Erythroblast (primary cell): ENCODE measurements around the gene SNPH.
"Not testable (repeated sequence)": the region's sequence is repeated elsewhere in the genome, so short reads cannot be mapped to it uniquely, and the experiment has no call there.

Experiments used
- DNase-seq, 2 experiments: peaks; one replicate each; lab custom pipeline; 2025; lab: John Stamatoyannopoulos, UW
- GATA1 ChIP-seq: IDR thresholded peaks from 2 replicates; pipeline ENCODE4 v1.6.1; 2011; ENCODE audit warnings: low read depth, mild to moderate bottlenecking, control low read depth, low read length, moderate library complexity
- POLR2A ChIP-seq: IDR thresholded peaks from 2 replicates; pipeline ENCODE4 v1.6.1; 2011; ENCODE audit warnings: mild to moderate bottlenecking, low read length

Gene SNPH, protein sequence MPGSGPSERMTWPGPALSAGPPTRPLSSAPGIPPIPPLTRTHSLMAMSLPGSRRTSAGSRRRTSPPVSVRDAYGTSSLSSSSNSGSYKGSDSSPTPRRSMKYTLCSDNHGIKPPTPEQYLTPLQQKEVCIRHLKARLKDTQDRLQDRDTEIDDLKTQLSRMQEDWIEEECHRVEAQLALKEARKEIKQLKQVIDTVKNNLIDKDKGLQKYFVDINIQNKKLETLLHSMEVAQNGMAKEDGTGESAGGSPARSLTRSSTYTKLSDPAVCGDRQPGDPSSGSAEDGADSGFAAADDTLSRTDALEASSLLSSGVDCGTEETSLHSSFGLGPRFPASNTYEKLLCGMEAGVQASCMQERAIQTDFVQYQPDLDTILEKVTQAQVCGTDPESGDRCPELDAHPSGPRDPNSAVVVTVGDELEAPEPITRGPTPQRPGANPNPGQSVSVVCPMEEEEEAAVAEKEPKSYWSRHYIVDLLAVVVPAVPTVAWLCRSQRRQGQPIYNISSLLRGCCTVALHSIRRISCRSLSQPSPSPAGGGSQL

DNA sequence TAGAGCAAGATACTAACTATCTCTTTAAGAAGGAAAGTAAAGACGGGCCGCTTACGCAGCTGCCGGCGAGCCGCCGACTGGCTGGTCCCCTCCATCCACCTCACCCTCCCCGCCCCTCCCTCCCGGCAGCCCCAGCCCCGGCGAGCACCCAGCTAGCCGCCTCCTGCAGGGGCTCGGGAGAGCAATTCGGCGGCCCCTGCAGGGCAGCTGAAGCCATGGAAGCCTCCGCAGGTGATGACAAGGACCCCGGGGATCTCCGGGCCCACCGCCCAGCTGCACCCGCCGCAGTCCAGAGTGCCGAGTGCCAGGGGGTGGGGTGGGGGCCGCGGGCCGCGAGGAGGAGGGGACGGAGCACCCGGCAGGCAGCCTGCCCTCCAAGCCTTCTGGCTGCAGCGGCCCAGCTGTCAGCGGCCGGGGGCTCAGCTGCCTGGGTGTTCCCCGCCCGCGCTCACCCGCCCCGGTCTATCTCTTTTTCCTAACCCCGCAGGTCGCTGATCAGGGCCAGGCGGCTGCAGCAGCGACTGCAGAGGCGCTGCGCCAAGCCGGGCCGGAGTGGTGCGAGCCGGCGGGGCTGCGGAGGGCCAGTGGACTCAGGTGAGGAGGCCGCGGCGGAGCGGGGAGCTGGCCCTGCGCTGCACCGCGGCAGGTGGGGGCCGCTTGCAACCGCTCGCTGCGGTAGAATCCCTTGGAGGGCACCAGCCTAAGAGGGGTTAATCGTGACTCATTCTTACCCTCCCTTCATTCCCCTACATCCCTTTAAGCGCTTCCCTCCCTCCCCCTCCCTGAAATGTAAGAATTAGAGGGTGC is at the start of gene SNPH:
SNPH (plus strand) TSS at position 128 of the 807 bp plus-strand sequence. CDS start 29,946 bp downstream, outside the sequence.
- peak; percentile 64 to 73 for DNase-seq
- no peak for TF ChIP-seq POLR2A

DNA sequence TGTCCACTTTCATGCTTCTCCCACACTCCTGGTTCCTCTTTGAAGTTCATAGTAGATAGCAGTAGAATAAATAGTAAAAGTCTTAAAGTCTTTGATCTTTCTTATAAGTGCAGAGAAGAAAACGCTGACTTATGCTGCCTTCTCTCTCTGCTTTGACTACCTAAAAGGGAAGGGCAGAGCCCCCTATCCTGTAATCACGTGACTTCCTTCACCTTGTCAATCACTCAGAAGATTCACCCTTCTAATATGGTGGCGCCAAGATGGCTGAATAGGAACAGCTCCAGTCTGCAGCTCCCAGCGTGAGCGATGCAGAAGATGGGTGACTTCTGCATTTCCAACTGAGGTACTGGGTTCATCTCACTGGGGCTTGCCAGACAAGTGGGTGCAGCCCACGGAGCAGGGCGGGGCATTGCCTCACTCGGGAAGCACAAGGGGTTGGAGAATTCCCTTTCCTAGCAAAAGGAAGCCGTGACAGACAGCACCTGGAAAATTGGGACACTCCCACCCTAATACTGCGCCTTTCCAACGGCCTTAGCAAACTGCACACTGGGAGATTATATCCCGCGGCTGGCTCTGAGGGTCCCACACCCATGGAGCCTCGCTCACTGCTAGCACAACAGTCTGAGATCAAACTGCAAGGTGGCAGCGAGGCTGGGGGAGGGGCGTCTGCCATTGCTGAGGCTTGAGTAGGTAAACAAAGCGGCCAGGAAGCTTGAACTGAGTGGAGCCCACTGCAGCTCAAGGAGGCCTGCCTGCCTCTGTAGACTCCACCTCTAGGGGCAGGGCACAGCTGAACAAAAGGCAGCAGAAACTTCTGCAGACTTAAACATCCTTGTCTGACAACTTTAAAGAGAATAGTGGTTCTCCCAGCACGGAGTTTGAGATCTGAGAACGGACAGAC is 49.3 kb upstream of the SNPH start:
- DNase-seq: not testable (repeated sequence)

DNA sequence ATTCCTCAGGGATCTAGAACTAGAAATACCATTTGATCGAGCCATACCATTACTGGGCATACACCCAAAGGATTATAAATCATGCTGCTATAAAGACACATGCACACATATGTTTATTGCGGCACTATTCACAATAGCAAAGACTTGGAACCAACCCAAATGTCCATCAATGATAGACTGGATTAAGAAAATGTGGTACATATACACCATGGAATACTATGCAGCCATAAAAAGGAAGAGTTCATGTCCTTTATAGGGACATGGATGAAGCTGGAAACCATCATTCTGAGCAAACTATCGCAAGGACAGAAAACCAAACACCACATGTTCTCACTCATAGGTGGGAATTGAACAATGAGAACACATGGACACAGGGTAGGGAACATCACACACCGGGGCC is 43.3 kb upstream of the SNPH start:
- not testable (repeated sequence) for DNase-seq

DNA sequence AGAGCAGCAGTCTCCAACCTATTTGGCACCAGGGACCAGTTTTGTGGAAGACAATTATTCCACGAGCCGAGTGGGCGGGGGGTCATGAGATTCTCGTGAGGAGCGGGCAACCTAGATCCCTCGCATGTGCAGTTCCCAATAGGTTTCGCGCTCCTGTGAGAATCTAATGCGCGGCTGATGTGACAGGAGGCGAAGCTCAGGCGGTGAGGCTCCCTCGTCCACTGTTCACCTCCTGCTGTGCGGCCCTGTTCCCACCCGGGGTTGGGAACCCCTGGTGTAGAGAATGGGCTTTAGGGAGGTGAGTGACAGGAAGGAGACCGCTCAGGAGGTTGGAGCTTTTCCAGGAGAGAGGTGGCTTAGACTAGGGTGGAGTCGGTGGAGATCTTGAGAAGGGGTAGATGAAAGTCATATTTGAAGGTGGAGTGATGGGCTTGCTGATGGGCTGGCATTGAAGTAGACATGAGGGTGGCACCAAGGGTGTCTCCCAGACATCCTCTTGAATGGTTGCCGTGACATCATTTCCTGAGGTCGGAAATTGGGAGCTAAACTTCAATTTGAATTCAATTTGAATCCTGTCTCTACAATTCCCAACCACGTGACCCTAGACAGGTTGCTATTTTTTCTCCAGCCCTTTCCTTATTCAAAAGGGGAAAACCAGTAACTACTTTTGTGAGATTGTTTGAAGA is 41.7 kb upstream of the SNPH start:
- TF ChIP-seq POLR2A: no peak
- no peak for TF ChIP-seq GATA1
- no peak for DNase-seq

DNA sequence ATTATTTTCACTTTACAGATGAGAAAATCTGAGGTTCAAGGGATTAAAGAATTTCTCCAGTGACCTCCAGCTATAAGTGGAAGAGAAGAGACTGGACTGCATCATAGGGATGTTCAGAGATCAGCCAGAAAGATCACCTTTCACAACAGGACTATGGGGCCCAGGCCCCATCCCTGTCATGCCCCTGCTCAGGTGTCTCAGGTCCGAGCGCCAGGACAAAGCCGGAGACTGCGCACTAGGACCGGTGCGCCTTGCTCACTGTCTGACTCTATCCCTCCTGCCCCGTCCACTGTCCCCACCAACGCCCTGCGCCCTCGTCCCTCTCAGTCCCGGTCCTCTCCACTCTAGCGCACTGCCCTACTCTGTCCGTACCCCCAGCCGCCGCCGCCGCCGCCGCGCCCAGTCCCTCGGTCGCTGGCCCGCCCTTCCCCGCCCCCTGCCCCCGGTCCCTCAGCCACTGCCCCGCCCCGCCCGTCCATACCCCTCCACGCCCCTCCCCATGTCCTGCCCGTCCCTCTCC is 40.8 kb upstream of the SNPH start:
- TF ChIP-seq GATA1 (no peak), POLR2A (no peak)
- no peak for DNase-seq

DNA sequence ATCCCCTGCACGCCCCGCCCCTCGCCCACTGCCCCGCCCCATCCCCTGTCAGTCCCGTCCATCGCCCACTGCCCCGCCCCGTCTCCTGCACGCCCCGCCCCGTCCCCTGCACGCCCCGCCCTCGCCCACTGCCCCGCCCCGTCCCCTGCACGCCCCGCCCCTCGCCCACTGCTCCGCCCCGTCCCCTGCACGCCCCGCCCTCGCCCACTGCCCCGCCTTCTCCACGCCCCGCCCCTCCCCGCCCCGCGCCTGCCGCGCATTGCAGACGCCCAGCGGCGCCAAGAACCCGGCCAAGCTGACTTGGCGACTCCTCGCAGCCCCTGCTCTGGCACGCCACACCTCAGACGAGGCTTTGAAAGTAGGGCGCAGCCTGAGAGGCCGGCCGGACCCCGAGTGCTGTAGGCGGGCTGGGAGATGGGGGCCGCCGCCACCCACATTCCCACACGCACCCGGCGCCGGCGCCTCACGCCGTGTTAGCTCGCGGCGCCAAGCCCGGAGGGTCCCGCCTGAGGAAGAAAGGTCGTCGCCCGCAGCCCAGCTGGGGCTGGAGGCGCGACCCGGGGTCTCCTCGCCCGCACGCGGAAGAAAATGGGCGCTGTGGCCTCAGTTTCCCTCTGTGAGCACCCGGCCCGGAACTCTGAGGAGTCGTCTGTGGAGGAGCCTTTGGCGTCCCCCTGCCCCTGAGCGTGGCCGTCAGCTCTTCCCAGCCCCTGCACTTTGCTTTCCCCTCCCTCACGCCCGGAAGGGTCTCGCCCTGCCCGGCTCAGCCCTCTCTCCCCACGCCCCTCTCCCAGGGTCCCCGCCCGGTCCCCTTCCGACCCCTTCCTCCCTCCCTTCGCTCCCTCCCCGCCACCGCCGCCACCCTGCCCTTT is 40.1 kb upstream of the SNPH start, which contains the start of gene RAD21L1:
RAD21L1 (plus strand) TSS at position 262 of the 872 bp plus-strand sequence. CDS start 2,410 bp downstream, outside the sequence.
- TF ChIP-seq GATA1 (no peak), POLR2A (no peak)
- peak; percentile 86 to 93 for DNase-seq

DNA sequence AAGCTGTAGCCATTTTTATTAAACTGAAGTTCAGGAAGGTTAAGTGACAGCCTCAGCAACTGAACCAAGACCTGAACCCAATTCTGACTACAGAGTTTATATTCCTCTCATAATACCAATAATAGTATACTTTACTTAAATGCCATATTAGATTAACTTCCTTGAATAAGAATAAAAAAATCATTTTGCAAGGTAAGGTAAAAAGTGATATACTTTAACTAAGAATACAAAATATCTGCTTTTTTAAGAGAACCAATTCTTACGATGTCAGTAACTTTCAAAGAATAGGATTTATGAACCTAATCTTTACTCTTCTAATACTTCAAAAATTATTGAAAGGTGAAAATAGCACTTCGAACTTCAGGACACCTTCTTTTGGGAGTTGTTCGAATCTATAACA is 36.6 kb upstream of the SNPH start:
- DNase-seq: no peak
- TF ChIP-seq GATA1 (no peak), POLR2A (no peak)

DNA sequence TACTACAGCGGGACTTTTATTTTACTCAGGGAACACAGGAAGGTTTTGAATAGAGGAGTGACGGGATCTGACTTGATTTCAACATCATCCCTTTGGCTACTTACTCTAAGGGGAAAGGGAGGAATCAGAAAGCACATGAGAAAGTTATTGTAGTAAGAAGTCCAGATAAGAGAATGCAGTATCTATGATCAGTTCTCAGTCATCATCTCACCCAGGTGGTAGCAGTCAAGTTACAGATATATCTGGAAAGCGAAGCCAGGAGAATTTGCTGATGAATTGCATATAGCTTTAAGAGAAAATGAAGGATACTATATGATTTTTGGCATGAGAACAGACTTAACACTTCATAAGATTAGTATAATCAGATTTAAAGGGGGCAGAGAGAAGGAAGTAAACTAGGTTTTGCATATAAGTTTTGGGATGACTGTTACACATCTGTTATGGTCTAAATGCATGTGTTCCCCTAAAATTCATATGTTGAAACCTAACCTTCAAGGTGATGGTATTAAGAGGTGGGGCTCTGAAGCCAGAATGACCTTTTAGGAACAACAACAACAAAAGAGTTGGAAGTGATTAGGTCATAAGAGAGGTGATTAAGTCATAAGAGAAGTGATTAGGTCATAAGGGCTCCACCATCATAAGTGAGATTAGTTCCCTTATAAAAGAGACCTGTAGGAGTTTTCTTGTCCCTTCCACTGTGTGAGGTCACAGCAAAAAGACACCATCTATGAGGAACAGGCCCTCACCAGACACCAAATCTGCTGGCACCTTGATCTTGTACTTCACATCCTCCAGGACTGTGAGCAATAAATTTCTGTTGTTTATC is 33.6 kb upstream of the SNPH start:
- TF ChIP-seq POLR2A (no peak), GATA1 (no peak)
- DNase-seq: no peak

DNA sequence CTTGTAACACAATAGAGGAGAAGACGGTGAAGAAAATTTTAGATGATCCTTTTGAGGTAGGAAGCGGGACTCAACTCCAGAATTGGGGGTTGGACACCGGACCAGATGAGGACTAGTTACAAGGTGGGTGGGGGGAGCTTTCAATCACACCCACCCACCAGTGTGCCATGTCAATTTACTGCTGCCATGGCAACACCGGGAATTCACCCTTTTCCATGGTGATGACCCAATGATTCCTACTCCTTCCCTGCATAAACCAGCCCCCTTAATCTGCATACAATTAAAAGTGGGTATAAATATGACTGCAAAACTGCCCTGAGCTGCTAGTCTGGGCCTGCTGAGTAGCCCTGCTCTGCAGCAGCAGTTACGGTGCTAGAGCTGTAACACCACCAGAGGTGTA is 25.5 kb upstream of the SNPH start:
- TF ChIP-seq POLR2A (no peak), GATA1 (no peak)
- DNase-seq: no peak

DNA sequence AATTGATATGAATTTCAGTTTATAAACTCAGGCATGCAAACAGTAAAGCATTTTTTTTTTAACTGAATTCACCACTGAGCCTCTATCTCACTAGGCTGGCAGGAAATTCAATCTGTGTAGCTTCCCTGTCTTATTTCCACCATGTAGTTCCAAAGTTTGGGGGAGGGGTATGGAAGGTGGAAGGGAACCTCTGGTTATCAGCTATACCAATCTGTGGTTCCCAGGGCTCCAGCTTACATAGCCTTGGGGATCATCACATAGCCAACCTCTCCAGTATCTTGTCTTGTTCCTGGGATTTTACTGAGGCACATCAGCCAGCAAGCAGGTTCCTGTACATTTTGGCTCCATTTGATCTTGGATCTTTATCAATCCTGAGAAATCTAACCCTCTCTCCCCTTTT is 24.6 kb upstream of the SNPH start:
- TF ChIP-seq POLR2A (no peak), GATA1 (no peak)
- no peak for DNase-seq

DNA sequence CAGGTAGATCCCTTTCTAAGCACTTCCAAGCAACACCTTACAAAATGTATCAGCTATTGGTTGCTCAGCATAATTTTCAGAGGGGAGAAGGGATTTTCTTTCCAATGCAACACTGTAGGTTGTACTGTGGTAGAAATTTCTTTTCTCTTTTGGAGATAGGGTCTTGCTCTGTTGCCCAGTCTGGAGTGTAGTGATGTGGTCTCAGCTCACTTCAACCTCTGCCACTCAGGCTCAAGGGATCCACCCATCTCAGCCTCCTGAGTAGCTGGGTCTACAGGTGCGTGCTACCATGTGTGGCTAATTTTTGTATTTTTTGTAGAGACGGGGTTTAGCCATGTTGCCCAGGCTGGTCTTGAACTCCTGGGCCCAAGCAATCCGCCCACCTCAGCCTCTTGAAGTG is 24.0 kb upstream of the SNPH start:
- TF ChIP-seq GATA1 (no peak), POLR2A (no peak)
- no peak for DNase-seq

DNA sequence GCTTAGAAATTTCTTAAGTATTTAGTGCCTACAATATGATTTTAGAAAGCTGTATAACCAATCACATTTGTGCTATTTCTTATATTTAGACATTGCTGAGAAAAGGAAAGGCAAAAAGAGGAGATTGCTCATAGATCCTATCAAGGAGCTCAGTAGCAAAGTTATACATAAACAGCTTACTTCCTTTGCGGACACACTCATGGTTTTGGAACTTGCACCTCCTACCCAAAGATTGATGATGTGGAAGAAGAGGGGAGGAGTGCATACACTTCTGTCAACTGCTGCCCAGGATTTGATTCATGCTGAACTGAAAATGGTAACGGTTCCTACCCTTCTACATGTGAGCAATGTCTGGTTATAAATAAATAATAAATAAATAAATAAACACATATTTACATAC is 23.6 kb upstream of the SNPH start:
- DNase-seq: no peak
- TF ChIP-seq POLR2A (no peak), GATA1 (no peak)
